ENCODE data around the gene FAP. TPM values are rescaled to one million over a fixed set of nuclear protein-coding genes. Genes with fewer than 3 reads are reported as not detected.

The FAP gene
- total and polyA plus RNA-seq, 2 experiments from 2014 or later = 200 to 269 TPM

DNA sequence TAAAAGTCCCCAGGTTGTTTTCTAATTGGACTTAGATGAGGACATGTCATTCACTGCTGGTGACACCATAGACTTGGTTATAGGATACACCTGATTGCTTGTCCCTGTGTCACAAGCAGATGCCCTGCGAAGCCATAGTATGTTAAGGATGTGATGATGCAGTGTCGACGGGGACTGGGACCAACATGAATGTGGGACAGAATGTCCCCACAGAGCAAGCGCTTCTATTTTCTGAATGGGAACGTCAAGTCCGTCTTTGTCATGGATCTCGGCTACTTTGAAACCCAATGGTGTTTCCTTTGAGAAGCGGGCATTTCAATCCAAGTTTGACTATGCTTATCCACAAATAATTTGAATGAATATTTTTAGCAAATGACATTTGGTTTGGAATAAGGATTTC, 93.3 kb downstream of the FAP start:
- no peak overlapping the region for H3K27ac ChIP-seq
- no peaks in the 10 kb centered on the region for H3K9me2 ChIP-seq (ENCODE audit: insufficient read depth)
- no peaks in the 10 kb centered on the region for H3K27me3 ChIP-seq (replicated peaks; ENCODE audit: insufficient read depth)
- no peak overlapping the region for H3K9ac ChIP-seq
- DNase-seq = no peak
- H3K36me3 ChIP-seq (ENCODE audit: low read depth) = no peaks in the 10 kb centered on the region
- no peaks in the 10 kb centered on the region for H3F3A ChIP-seq (ENCODE audit: insufficient read depth)
- in situ Hi-C loops (cut with MboI) = no loop called here
- no peak overlapping the region for H3K4me3 ChIP-seq
- 87% methylated on average over 8 of the region's 8 CpGs for WGBS, 2 experiments (ENCODE audit: low coverage in 1 of 2, low lambda C conversion rate in 2 of 2, missing lambda C conversion rate in 2 of 2)
- H3K9me3 ChIP-seq (ENCODE audit: low read depth) = no peaks in the 10 kb centered on the region
- no peaks in the 10 kb centered on the region for H4K20me1 ChIP-seq (ENCODE audit: insufficient read depth)
- TF ChIP-seq EZH2phosphoT487 (IDR thresholded peaks at IDR 0.05; ENCODE audit: insufficient read depth, low read depth) (no peak), EZH2 (IDR thresholded peaks at IDR 0.05; ENCODE audit: insufficient read depth, poor library complexity, severe bottlenecking) (no peak)
- H2AFZ ChIP-seq = no peak overlapping the region
- no peaks in the 10 kb centered on the region for H3K4me1 ChIP-seq (ENCODE audit: insufficient read depth)
- H3K79me2 ChIP-seq (ENCODE audit: insufficient read depth) = no peaks in the 10 kb centered on the region
- no peak overlapping the region for H3K4me2 ChIP-seq (ENCODE audit: unreplicated experiment)

DNA sequence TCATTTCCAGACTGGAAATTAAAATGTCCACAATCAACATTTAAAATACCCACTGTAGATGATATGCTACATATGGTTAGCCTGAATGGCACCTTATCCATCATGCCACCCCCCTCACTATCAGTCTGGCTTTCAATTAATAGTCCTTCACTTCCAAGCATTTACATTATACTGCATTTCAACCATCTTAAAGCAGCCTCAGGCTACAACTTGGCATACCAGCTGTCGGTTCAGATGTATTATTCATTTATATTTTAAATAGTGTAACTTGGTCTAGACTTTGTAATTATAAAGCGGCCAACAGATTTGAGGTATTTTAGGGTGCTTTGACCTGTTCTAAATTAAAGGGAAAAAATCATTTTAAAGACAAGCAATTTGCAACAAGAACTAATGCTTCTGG, 93.8 kb downstream of the FAP start:
- H3K79me2 ChIP-seq (ENCODE audit: insufficient read depth) = no peaks in the 10 kb centered on the region
- H3K4me1 ChIP-seq (ENCODE audit: insufficient read depth) = no peaks in the 10 kb centered on the region
- H3K4me3 ChIP-seq = no peak overlapping the region
- H2AFZ ChIP-seq = no peak overlapping the region
- H3F3A ChIP-seq (ENCODE audit: insufficient read depth) = no peaks in the 10 kb centered on the region
- no peak overlapping the region for H3K9ac ChIP-seq
- no peaks in the 10 kb centered on the region for H3K27me3 ChIP-seq (replicated peaks; ENCODE audit: insufficient read depth)
- H3K27ac ChIP-seq = no peak overlapping the region
- no peaks in the 10 kb centered on the region for H3K9me3 ChIP-seq (ENCODE audit: low read depth)
- 66 to 72% methylated on average over 2 of the region's 2 CpGs for WGBS, 2 experiments (ENCODE audit: low coverage in 1 of 2, low lambda C conversion rate in 2 of 2, missing lambda C conversion rate in 2 of 2)
- H4K20me1 ChIP-seq (ENCODE audit: insufficient read depth) = no peaks in the 10 kb centered on the region
- no peak overlapping the region for H3K4me2 ChIP-seq (ENCODE audit: unreplicated experiment)
- in situ Hi-C loops (cut with MboI) = no loop called here
- H3K9me2 ChIP-seq (ENCODE audit: insufficient read depth) = no peaks in the 10 kb centered on the region
- no peak for DNase-seq
- TF ChIP-seq EZH2phosphoT487 (IDR thresholded peaks at IDR 0.05; ENCODE audit: insufficient read depth, low read depth) = no peak
- TF ChIP-seq EZH2 (IDR thresholded peaks at IDR 0.05; ENCODE audit: insufficient read depth, poor library complexity, severe bottlenecking) = no peak
- H3K36me3 ChIP-seq (ENCODE audit: low read depth) = no peaks in the 10 kb centered on the region

DNA sequence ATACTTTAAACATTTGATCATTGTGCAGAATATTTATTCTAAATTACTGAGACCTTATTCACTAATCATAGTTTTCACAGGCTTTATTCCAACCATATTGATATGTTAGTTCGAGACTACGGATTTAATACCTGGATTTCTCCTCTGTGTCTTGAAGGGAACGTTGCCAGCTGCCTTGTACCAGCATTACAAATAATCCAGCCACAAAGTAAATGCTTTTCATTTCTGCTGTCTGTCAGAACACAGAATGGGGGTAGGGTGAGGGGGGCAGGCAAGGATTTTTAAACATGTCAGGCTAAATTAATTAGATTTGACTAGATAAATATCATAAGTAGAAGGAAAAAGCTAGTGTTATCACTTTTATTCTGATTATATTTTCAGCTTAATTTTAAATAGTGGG, 94.3 kb downstream of the FAP start:
- Histone ChIP-seq H4K20me1 (ENCODE audit: insufficient read depth) (no peaks in the 10 kb centered on the region), H3K79me2 (ENCODE audit: insufficient read depth) (no peaks in the 10 kb centered on the region), H3K27me3 (replicated peaks; ENCODE audit: insufficient read depth) (no peaks in the 10 kb centered on the region), H3K4me3 (no peak overlapping the region), H3K36me3 (ENCODE audit: low read depth) (no peaks in the 10 kb centered on the region), H3K9ac (no peak overlapping the region), H3K27ac (no peak overlapping the region), H2AFZ (no peak overlapping the region; the same call in 1 of the 2 replicates), H3F3A (ENCODE audit: insufficient read depth) (no peaks in the 10 kb centered on the region), H3K4me1 (ENCODE audit: insufficient read depth) (no peaks in the 10 kb centered on the region), H3K4me2 (ENCODE audit: unreplicated experiment) (no peak overlapping the region), H3K9me2 (ENCODE audit: insufficient read depth) (no peaks in the 10 kb centered on the region), H3K9me3 (ENCODE audit: low read depth) (no peaks in the 10 kb centered on the region)
- DNase-seq = no peak
- in situ Hi-C loops (cut with MboI) = no loop called here
- TF ChIP-seq EZH2phosphoT487 (IDR thresholded peaks at IDR 0.05; ENCODE audit: insufficient read depth, low read depth) = no peak
- TF ChIP-seq EZH2 (IDR thresholded peaks at IDR 0.05; ENCODE audit: insufficient read depth, poor library complexity, severe bottlenecking) = no peak
- WGBS, 2 experiments (ENCODE audit: low coverage in 1 of 2, low lambda C conversion rate in 2 of 2, missing lambda C conversion rate in 2 of 2) = 88 to 94% methylated on average over 3 of the region's 3 CpGs

GRCh38 chr2:162143969-162144368, 99.3 kb downstream of the FAP start:
- H3K4me1 ChIP-seq (ENCODE audit: insufficient read depth) = no peaks in the 10 kb centered on the region
- in situ Hi-C loops (cut with MboI) = no loop called here
- WGBS, 2 experiments (ENCODE audit: low coverage in 1 of 2, low lambda C conversion rate in 2 of 2, missing lambda C conversion rate in 2 of 2) = 81 to 86% methylated on average over 4 of the region's 4 CpGs
- H4K20me1 ChIP-seq (ENCODE audit: insufficient read depth) = no peaks in the 10 kb centered on the region
- H3K4me3 ChIP-seq = no peak overlapping the region
- H3K27me3 ChIP-seq (replicated peaks; ENCODE audit: insufficient read depth) = no peaks in the 10 kb centered on the region
- DNase-seq = no peak
- H3K9me2 ChIP-seq (ENCODE audit: insufficient read depth) = no peaks in the 10 kb centered on the region
- H2AFZ ChIP-seq = no peak overlapping the region
- no peak overlapping the region for H3K4me2 ChIP-seq (ENCODE audit: unreplicated experiment)
- H3K9me3 ChIP-seq (ENCODE audit: low read depth) = no peaks in the 10 kb centered on the region
- H3K79me2 ChIP-seq (ENCODE audit: insufficient read depth) = no peaks in the 10 kb centered on the region
- TF ChIP-seq EZH2phosphoT487 (IDR thresholded peaks at IDR 0.05; ENCODE audit: insufficient read depth, low read depth) = no peak
- no peak for TF ChIP-seq EZH2 (IDR thresholded peaks at IDR 0.05; ENCODE audit: insufficient read depth, poor library complexity, severe bottlenecking)
- H3K36me3 ChIP-seq (ENCODE audit: low read depth) = no peaks in the 10 kb centered on the region
- no peaks in the 10 kb centered on the region for H3F3A ChIP-seq (ENCODE audit: insufficient read depth)
- no peak overlapping the region for H3K27ac ChIP-seq
- no peak overlapping the region for H3K9ac ChIP-seq

GRCh38 chr2:162138310-162138709, 104.9 kb downstream of the FAP start:
- Histone ChIP-seq H3K27me3 (replicated peaks; ENCODE audit: insufficient read depth) (no peaks in the 10 kb centered on the region), H3K9me3 (ENCODE audit: low read depth) (no peaks in the 10 kb centered on the region), H3K9me2 (ENCODE audit: insufficient read depth) (no peaks in the 10 kb centered on the region), H3K27ac (no peak overlapping the region), H3K9ac (no peak overlapping the region), H3K36me3 (ENCODE audit: low read depth) (no peaks in the 10 kb centered on the region), H3K4me1 (ENCODE audit: insufficient read depth) (no peaks in the 10 kb centered on the region), H3K4me2 (ENCODE audit: unreplicated experiment) (no peak overlapping the region), H4K20me1 (ENCODE audit: insufficient read depth) (no peaks in the 10 kb centered on the region), H3F3A (ENCODE audit: insufficient read depth) (no peaks in the 10 kb centered on the region), H3K79me2 (ENCODE audit: insufficient read depth) (no peaks in the 10 kb centered on the region), H2AFZ (no peak overlapping the region), H3K4me3 (no peak overlapping the region)
- in situ Hi-C loops (cut with MboI) = no loop called here
- TF ChIP-seq EZH2 (IDR thresholded peaks at IDR 0.05; ENCODE audit: insufficient read depth, poor library complexity, severe bottlenecking) = no peak
- no peak for TF ChIP-seq EZH2phosphoT487 (IDR thresholded peaks at IDR 0.05; ENCODE audit: insufficient read depth, low read depth)
- DNase-seq = no peak

Data from GM23248 (cell line).